ENCODE measurements around the gene SCFD2. TPM values are rescaled to one million over a fixed set of nuclear protein-coding genes. Genes with fewer than 3 reads are reported as not detected.

The SCFD2 gene
- total and polyA plus RNA-seq, 7 donors, result 5.8 to 13.3 (median 11.2) TPM

DNA sequence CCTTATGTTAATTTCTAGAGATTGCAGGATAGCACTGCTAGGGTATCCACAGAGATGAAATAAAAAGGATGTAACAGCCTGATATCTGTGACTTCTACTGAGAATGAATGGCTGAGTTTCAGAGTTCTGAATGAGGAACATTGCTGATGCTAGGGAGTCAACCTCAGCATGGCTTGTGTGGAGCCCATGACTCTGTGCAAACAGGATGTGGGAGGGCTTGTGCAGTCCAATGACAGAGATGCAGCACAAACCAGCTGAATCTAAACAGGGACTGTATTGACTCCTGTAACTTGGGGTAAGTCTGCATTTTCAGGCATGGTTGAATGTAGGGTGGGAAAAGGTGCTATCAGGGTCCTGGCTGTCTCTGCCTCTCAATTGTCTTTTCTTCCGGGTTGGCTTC is 509.1 kb downstream of the SCFD2 start:
- ATAC-seq (no peak), DNase-seq (no peak)
- intact Hi-C loops (cut with DNase I), result no loop called here
- TF ChIP-seq, protein P1, sequence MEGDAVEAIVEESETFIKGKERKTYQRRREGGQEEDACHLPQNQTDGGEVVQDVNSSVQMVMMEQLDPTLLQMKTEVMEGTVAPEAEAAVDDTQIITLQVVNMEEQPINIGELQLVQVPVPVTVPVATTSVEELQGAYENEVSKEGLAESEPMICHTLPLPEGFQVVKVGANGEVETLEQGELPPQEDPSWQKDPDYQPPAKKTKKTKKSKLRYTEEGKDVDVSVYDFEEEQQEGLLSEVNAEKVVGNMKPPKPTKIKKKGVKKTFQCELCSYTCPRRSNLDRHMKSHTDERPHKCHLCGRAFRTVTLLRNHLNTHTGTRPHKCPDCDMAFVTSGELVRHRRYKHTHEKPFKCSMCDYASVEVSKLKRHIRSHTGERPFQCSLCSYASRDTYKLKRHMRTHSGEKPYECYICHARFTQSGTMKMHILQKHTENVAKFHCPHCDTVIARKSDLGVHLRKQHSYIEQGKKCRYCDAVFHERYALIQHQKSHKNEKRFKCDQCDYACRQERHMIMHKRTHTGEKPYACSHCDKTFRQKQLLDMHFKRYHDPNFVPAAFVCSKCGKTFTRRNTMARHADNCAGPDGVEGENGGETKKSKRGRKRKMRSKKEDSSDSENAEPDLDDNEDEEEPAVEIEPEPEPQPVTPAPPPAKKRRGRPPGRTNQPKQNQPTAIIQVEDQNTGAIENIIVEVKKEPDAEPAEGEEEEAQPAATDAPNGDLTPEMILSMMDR (IDR thresholded peaks at IDR 0.05), result no peak
- Histone ChIP-seq H3K27ac (no peak overlapping the region), H3K9me3 (peaks cover 11% of the 10 kb centered on the region), H3K4me3 (no peak overlapping the region), H3K36me3 (ENCODE audit: insufficient read depth in 1 of 2, low read depth in 1 of 2) (no peaks in the 10 kb centered on the region), H3K27me3 (ENCODE audit: insufficient read depth in 3 of 3, low read length in 2 of 3) (no peaks in the 10 kb centered on the region), H3K4me1 (peaks cover 23% of the 10 kb centered on the region)
- WGBS, 3 donors, result 100% methylated on average over 1 of the region's 1 CpG

DNA sequence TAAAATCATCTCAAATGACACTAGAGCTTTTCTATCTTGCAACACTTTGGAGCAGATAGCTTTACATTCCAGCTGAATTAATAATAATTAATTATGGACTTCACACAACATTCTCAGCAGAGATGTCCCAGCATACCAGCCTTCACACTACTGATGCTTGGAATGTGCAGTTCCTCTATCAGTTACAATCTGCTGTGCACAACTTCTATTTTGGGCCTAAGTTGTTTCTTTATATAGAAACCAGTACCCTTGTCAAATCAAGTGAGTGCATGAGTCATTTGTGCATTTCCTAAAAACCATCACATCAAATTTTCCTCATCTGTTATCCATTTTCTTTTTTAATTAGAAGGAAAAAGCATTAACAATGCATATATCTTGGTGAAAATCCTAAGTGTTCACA is 512.5 kb downstream of the SCFD2 start:
- Histone ChIP-seq H3K27me3 (ENCODE audit: insufficient read depth in 3 of 3, low read length in 2 of 3) (no peaks in the 10 kb centered on the region), H3K9me3 (peaks cover 7% of the 10 kb centered on the region), H3K4me3 (no peak overlapping the region), H3K4me1 (peaks cover 18% of the 10 kb centered on the region), H3K27ac (peak overlapping the region; percentile 15), H3K36me3 (ENCODE audit: insufficient read depth in 1 of 2, low read depth in 1 of 2) (no peaks in the 10 kb centered on the region)
- DNase-seq, result no peak
- peak; percentile 88 to 97 (median 92) for ATAC-seq
- TF ChIP-seq, protein P1 (IDR thresholded peaks at IDR 0.05), result no peak
- intact Hi-C loops (cut with DNase I), result no loop called here

DNA sequence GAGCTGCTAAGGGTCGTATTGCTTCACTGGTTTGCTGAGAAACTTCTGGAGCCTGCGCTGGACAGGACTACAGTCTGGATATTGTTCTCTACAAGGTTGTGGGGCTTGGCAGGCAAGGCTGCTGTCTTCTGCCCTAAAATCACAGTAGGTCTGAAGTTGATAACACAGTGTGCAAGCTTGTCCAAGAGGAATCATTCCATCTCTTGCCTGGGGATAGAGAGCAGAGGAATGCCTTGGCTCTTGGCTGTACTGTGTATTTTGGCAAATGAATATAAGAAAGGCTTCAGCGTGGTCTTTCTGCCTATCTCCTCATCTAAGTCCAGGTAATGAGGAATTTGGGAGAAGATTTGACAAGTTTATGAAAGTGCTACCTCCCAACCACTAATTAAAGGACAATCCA is 513.1 kb downstream of the SCFD2 start:
- intact Hi-C loops (cut with DNase I), result no loop called here
- TF ChIP-seq, protein P1 (IDR thresholded peaks at IDR 0.05), result no peak
- peak in 1 of 4 donors; percentile 39 for ATAC-seq
- no peak overlapping the region for H3K4me3 ChIP-seq
- peaks cover under 1% of the 10 kb centered on the region for H3K9me3 ChIP-seq
- H3K36me3 ChIP-seq (ENCODE audit: insufficient read depth in 1 of 2, low read depth in 1 of 2), result no peaks in the 10 kb centered on the region
- no peaks in the 10 kb centered on the region for H3K27me3 ChIP-seq (ENCODE audit: insufficient read depth in 3 of 3, low read length in 2 of 3)
- 60 to 70% (median 65%) methylated on average over 3 of the region's 3 CpGs for WGBS, 3 donors
- H3K4me1 ChIP-seq, result peaks cover 18% of the 10 kb centered on the region
- no peak for DNase-seq
- H3K27ac ChIP-seq, result no peak overlapping the region

DNA sequence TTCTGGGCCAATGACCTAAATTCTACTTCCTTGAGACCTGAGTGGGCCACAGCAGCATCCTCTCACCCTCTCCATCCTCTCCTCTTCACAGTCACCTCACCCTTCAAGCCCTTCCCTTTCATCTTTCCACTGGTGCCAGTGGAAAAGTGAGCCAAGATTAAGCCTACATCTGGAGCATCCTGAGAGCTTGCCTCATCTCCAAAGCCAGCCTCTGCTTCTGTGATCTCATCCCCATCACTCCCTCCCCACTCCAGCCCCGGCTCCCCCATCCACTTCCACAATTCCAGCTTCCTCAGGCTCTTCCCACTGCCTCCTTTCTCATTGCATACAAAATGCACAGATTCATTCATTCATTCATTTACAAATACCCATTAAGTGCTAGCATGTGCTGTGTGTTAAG is 513.8 kb downstream of the SCFD2 start:
- ATAC-seq (no peak), DNase-seq (no peak)
- Histone ChIP-seq H3K4me1 (peaks cover 18% of the 10 kb centered on the region), H3K36me3 (ENCODE audit: insufficient read depth in 1 of 2, low read depth in 1 of 2) (no peaks in the 10 kb centered on the region), H3K9me3 (no peaks in the 10 kb centered on the region), H3K27me3 (ENCODE audit: insufficient read depth in 3 of 3, low read length in 2 of 3) (no peaks in the 10 kb centered on the region), H3K27ac (no peak overlapping the region), H3K4me3 (no peak overlapping the region)
- TF ChIP-seq, protein P1 (IDR thresholded peaks at IDR 0.05), result no peak
- 78 to 95% (median 79%) methylated on average over 1 of the region's 1 CpG for WGBS, 3 donors
- intact Hi-C loops (cut with DNase I), result no loop called here

DNA sequence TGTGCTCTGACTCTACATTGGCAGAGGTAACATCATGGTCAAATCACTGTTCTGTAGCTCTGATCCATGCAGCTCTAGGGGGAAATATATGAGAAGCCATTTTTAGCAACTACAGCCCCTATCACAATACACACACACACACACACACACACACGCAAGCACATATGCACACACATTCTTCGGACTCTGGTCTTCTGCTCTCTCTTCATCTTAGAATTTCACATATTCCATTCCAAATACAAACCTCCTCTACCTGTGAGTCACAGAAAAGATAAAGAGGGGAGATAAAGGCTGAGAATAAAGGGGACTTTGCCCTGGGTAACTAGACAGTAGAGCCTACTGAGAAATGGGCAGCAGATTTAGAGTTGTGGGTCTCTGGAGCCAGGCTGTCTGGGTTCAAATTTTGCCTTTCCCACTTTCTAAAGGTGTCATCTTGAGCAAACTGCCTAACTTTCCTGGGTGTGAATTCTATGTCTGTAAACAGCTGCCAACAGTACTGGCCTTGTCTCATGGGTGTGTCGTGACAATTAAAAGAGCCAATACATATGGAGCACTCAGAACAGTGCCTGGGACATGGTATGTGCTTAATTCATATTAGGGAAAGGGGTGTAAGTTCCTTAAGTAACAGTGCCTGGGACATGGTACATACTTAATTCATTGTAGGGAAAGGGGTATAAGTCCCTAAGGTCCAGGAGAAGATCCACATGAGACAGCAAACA is 515.3 kb downstream of the SCFD2 start:
- H3K36me3 ChIP-seq (ENCODE audit: insufficient read depth in 1 of 2, low read depth in 1 of 2), result no peaks in the 10 kb centered on the region
- H3K27me3 ChIP-seq (ENCODE audit: insufficient read depth in 3 of 3, low read length in 2 of 3), result no peaks in the 10 kb centered on the region
- H3K4me1 ChIP-seq, result peaks cover 18% of the 10 kb centered on the region
- WGBS, 3 donors, result 91 to 98% (median 95%) methylated on average over 3 of the region's 3 CpGs
- H3K4me3 ChIP-seq, result no peak overlapping the region
- no peak for DNase-seq
- TF ChIP-seq, protein P1 (IDR thresholded peaks at IDR 0.05), result no peak
- no peaks in the 10 kb centered on the region for H3K9me3 ChIP-seq
- intact Hi-C loops (cut with DNase I), result no loop called here
- no peak for ATAC-seq
- no peak overlapping the region for H3K27ac ChIP-seq
